SK-N-SH (cell line): ENCODE data around the gene CAPNS2. TPM values are rescaled to one million over a fixed set of nuclear protein-coding genes. Genes with fewer than 3 reads are reported as not detected.
A peak's percentile ranks its signal among the peaks of the same experiment; 100 is the strongest.

ENCODE experiments used
- CTCF ChIA-PET: fragments of 300-600, 350-600 bp; formaldehyde crosslinking; extraction: SDS; loops from one replicate; lab custom pipeline; 2021; lab: Yijun Ruan, JAX
- POLR2A ChIA-PET: fragments of 350-600 bp; sonication (Branson Sonifier 250); formaldehyde crosslinking; extraction: SDS; loops from one replicate; lab custom pipeline; 2020; ENCODE audit warnings: antibody characterized with exemption, inconsistent platforms; lab: Yijun Ruan, JAX
- DNase-seq: peaks from one replicate; pipeline ENCODE4 v3.0.0; 2012
- H2AFZ ChIP-seq: fragments of 200-600 bp; sonication (generic); 2 replicates; pipeline ENCODE4 v1.8.1; 2016; ENCODE audit warnings: antibody characterized with exemption, mild to moderate bottlenecking, low read depth
- H3F3A ChIP-seq: fragments of 200-600 bp; sonication (generic); replicated peaks from 2 replicates; pipeline ENCODE3; 2016; ENCODE audit warnings: antibody characterized with exemption, mild to moderate bottlenecking; ENCODE audit not compliant: insufficient read depth
- H3K27ac ChIP-seq, 2 experiments: fragments of 200-500 bp in 1 of 2; fragments of 200-600 bp in 1 of 2; sonication (Bioruptor generic) in 1 of 2; sonication (generic), shearing (Covaris generic) in 1 of 2; 2 replicates each; pipeline versions ENCODE4 v1.5.1 to v1.6.1; 2014 to 2016; ENCODE audit warnings: low read depth in 2 of 2, inconsistent platforms in 1 of 2, low read length in 1 of 2, mild to moderate bottlenecking in 1 of 2, mixed read lengths in 1 of 2
- H3K27me3 ChIP-seq: fragments of 200-600 bp; sonication (generic), shearing (Covaris generic); 2 replicates; pipeline ENCODE4 v1.6.1; 2016; ENCODE audit warnings: mixed run types; ENCODE audit not compliant: insufficient read depth
- H3K36me3 ChIP-seq, 2 experiments: fragments of 200-500 bp in 1 of 2; fragments of 200-600 bp in 1 of 2; sonication (Bioruptor generic) in 1 of 2; sonication (generic) in 1 of 2; replicated peaks in 1 of 2; 2 replicates each; pipeline versions ENCODE3 to v1.5.1; 2014 to 2016; ENCODE audit warnings: low read length in 1 of 2, mild to moderate bottlenecking in 1 of 2; ENCODE audit not compliant: insufficient read depth in 2 of 2, control insufficient read depth in 1 of 2
- H3K4me1 ChIP-seq, 2 experiments: fragments of 200-500 bp in 1 of 2; fragments of 200-600 bp in 1 of 2; sonication (Bioruptor generic) in 1 of 2; sonication (generic), shearing (Covaris generic) in 1 of 2; 2 replicates each; pipeline versions ENCODE4 v1.5.1 to v1.6.1; 2014 to 2016; ENCODE audit warnings: low read depth in 1 of 2, low read length in 1 of 2, mixed run types in 1 of 2; ENCODE audit not compliant: insufficient read depth in 2 of 2, control insufficient read depth in 1 of 2
- H3K4me2 ChIP-seq: fragments of 200-600 bp; sonication (generic), shearing (Covaris generic); 2 replicates; pipeline ENCODE4 v1.6.1; 2017; ENCODE audit warnings: mixed run types
- H3K4me3 ChIP-seq, 2 experiments: fragments of 200-500 bp in 1 of 2; fragments of 200-600 bp in 1 of 2; sonication (Bioruptor generic) in 1 of 2; sonication (generic), shearing (Covaris generic) in 1 of 2; 2 replicates each; pipeline versions ENCODE4 v1.5.1 to v1.8.1; 2014 to 2016; ENCODE audit warnings: low read depth in 2 of 2, inconsistent platforms in 1 of 2, low read length in 1 of 2, mild to moderate bottlenecking in 1 of 2, mixed read lengths in 1 of 2, moderate library complexity in 1 of 2
- H3K79me2 ChIP-seq: fragments of 200-600 bp; sonication (generic); 2 replicates; pipeline ENCODE4 v1.8.1; 2017; ENCODE audit warnings: mild to moderate bottlenecking; ENCODE audit not compliant: insufficient read depth
- H3K9ac ChIP-seq: fragments of 200-600 bp; sonication (generic); 2 replicates; pipeline ENCODE4 v1.6.1; 2017; ENCODE audit warnings: mixed run types
- H3K9me2 ChIP-seq: fragments of 200-600 bp; sonication (generic); 2 replicates; pipeline ENCODE4 v1.6.1; 2017; ENCODE audit warnings: mixed run types
- H3K9me3 ChIP-seq: fragments of 200-600 bp; sonication (generic); 2 replicates; pipeline ENCODE4 v1.6.1; 2017; ENCODE audit warnings: mixed run types, mild to moderate bottlenecking, moderate library complexity
- H4K20me1 ChIP-seq: fragments of 200-600 bp; sonication (generic); 2 replicates; pipeline ENCODE4 v1.6.1; 2017; ENCODE audit warnings: mild to moderate bottlenecking, mixed run types; ENCODE audit not compliant: insufficient read depth
- EP300 ChIP-seq, 2 experiments: IDR thresholded peaks; 2 replicates each; pipeline versions ENCODE4 v1.4.0 to v1.6.1; 2012; ENCODE audit warnings: borderline replicate concordance in 1 of 2, low read depth in 1 of 2, low read length in 1 of 2
- EZH2phosphoT487 ChIP-seq: fragments of 200-600 bp; sonication (generic); IDR thresholded peaks from 2 replicates; pipeline ENCODE4 v1.6.1; 2017; ENCODE audit warnings: low read depth, mixed run types, mild to moderate bottlenecking, antibody characterized with exemption, moderate library complexity, borderline replicate concordance
- FOXJ3 ChIP-seq: sonication (generic); formaldehyde crosslinking; IDR thresholded peaks from 2 replicates; pipeline ENCODE4 v1.5.1; 2020; ENCODE audit warnings: mild to moderate bottlenecking, missing genetic modification reagents
- FOXM1 ChIP-seq: IDR thresholded peaks from 2 replicates; pipeline ENCODE4 v1.4.0; 2012; ENCODE audit warnings: low read depth, mild to moderate bottlenecking
- GATA2 ChIP-seq: sonication (generic); formaldehyde crosslinking; IDR thresholded peaks from 2 replicates; pipeline ENCODE4 v1.5.0; 2020; ENCODE audit warnings: mild to moderate bottlenecking, missing genetic modification reagents
- IRF3 ChIP-seq: fragments of 150-350 bp; IDR thresholded peaks from 2 replicates; pipeline ENCODE4 v1.6.1; 2016; ENCODE audit warnings: mild to moderate bottlenecking, low read depth, low read length
- JUND ChIP-seq: IDR thresholded peaks from 2 replicates; pipeline ENCODE4 v1.4.0; 2012
- MEF2A ChIP-seq: IDR thresholded peaks from 2 replicates; pipeline ENCODE4 v1.4.0; 2012; ENCODE audit warnings: low read depth, borderline replicate concordance
- MXI1 ChIP-seq: IDR thresholded peaks from 2 replicates; pipeline ENCODE4 v1.6.1; 2012; ENCODE audit warnings: mild to moderate bottlenecking, low read depth, low read length, improper control_type of control experiment
- NFIC ChIP-seq: IDR thresholded peaks from 2 replicates; pipeline ENCODE4 v1.4.0; 2012; ENCODE audit warnings: borderline replicate concordance
- PBX3 ChIP-seq: IDR thresholded peaks from 2 replicates; pipeline ENCODE4; 2012
- RAD21 ChIP-seq: IDR thresholded peaks from 2 replicates; pipeline ENCODE4 v1.6.1; 2012; ENCODE audit warnings: mild to moderate bottlenecking, low read length
- RCOR1 ChIP-seq: fragments of 150-350 bp; IDR thresholded peaks from 2 replicates; pipeline ENCODE4 v1.6.1; 2017; ENCODE audit warnings: antibody characterized with exemption, low read length
- SIN3A ChIP-seq: IDR thresholded peaks from 2 replicates; pipeline ENCODE4 v1.6.1; 2012; ENCODE audit warnings: low read depth, mild to moderate bottlenecking, low read length, moderate library complexity, borderline replicate concordance
- SMC3 ChIP-seq: IDR thresholded peaks from 2 replicates; pipeline ENCODE4 v1.6.1; 2012; ENCODE audit warnings: low read depth, low read length, improper control_type of control experiment
- TAF1 ChIP-seq: IDR thresholded peaks from 2 replicates; pipeline ENCODE4 v1.6.1; 2012; ENCODE audit warnings: low read depth, mild to moderate bottlenecking, low read length, moderate library complexity, borderline replicate concordance
- TCF12 ChIP-seq: IDR thresholded peaks from 2 replicates; pipeline ENCODE4 v1.4.0; 2012
- TEAD4 ChIP-seq: IDR thresholded peaks from 2 replicates; pipeline ENCODE4 v1.4.0; 2012; ENCODE audit warnings: mild to moderate bottlenecking, borderline replicate concordance; ENCODE audit not compliant: insufficient read depth
- USF2 ChIP-seq: fragments of 150-350 bp; IDR thresholded peaks from 2 replicates; pipeline ENCODE4 v1.6.1; 2017; ENCODE audit warnings: antibody characterized with exemption, low read length, low read depth, borderline replicate concordance
- YY1 ChIP-seq: IDR thresholded peaks from 2 replicates; pipeline ENCODE4 v1.4.0; 2012; ENCODE audit warnings: low read depth, mild to moderate bottlenecking
- WGBS: methylation state at CpG from one replicate; pipeline ENCODE4 v1.1.6; 2017; ENCODE audit warnings: low lambda C conversion rate; 5-methylcytosine and 5-hydroxymethylcytosine counted together
- polyA plus RNA-seq, 3 experiments: library from polyadenylated mRNA; depleted of rRNA; stranded (reverse); fragments of >200 nt; gene quantifications; 2 replicates each; pipeline ENCODE4 v1.2.3, GENCODE V29; 2012
- TF ChIP-seq, protein P1 (sequence below): IDR thresholded peaks from 2 replicates; pipeline ENCODE4 v1.4.0; 2012; ENCODE audit warnings: low read depth
- TF ChIP-seq, protein P2 (sequence below): fragments of 200-600 bp; sonication (generic); IDR thresholded peaks from 2 replicates; pipeline ENCODE4 v1.6.1; 2017; ENCODE audit warnings: antibody characterized with exemption, mild to moderate bottlenecking, moderate library complexity

Gene CAPNS2
- polyA plus RNA-seq, 1 of the 3 experiments (the other 2 are of a cell fraction) = 0.13 TPM

GRCh38 chr16:55542459-55543082 is 23.9 kb upstream of the CAPNS2 start (continued):
- TF ChIP-seq SMC3 (no peak), USF2 (no peak), PBX3 (peak; percentile 94), FOXM1 (no peak), TAF1 (no peak), TCF12 (peak; percentile 57; the same call in 1 of the 2 replicates), EP300 (IDR thresholded peaks at IDR 0.05; ENCODE audit: borderline replicate concordance in 1 of 2, low read depth in 1 of 2, low read length in 1 of 2) (peak in 1 of 2 experiments; percentile 27; a peak in 1 of 4 replicates), NFIC (peak; percentile 36; the same call in 1 of the 2 replicates)

GRCh38 chr16:55543472-55543871 is 23.0 kb upstream of the CAPNS2 start:
- H2AFZ ChIP-seq = no peak overlapping the region
- peak; percentile 16 for DNase-seq
- H3K27me3 ChIP-seq = no peaks in the 10 kb centered on the region
- WGBS = 30% methylated on average over 2 of the region's 2 CpGs
- POLR2A ChIA-PET = no interaction called here
- H4K20me1 ChIP-seq = no peaks in the 10 kb centered on the region
- CTCF ChIA-PET = interaction anchor here (0.8 to 7.4 kb wide), 11 partner anchors 9 to 811 kb away, joined by 3 to 130 read pairs (median 4); no protein-coding TSS in a partner anchor
- peaks cover 71 to 72% of the 10 kb centered on the region in 2 experiments for H3K36me3 ChIP-seq
- H3K4me2 ChIP-seq = no peak overlapping the region
- no peaks in the 10 kb centered on the region for H3K79me2 ChIP-seq
- peaks cover 26% of the 10 kb centered on the region for H3F3A ChIP-seq
- H3K4me3 ChIP-seq = no peak overlapping the region
- H3K9me3 ChIP-seq = no peaks in the 10 kb centered on the region
- no peaks in the 10 kb centered on the region for H3K9me2 ChIP-seq
- peaks cover 9 to 15% of the 10 kb centered on the region in 2 experiments; a peak in 3 of 4 replicates for H3K4me1 ChIP-seq
- no peak overlapping the region for H3K9ac ChIP-seq
- H3K27ac ChIP-seq = peak overlapping the region; percentile 55 to 65; a peak in 2 of 4 replicates
- TF ChIP-seq SMC3 (peak; percentile 51), FOXJ3 (CRISPR knock-in tag) (no peak), TAF1 (no peak), JUND (no peak), RCOR1 (no peak), USF2 (no peak), EZH2phosphoT487 (no peak), RAD21 (peak; percentile 74), GATA2 (CRISPR knock-in tag) (no peak), MEF2A (no peak), YY1 (no peak), SIN3A (no peak), MXI1 (no peak), TEAD4 (no peak), PBX3 (no peak), IRF3 (no peak)
- TF ChIP-seq, protein P1, sequence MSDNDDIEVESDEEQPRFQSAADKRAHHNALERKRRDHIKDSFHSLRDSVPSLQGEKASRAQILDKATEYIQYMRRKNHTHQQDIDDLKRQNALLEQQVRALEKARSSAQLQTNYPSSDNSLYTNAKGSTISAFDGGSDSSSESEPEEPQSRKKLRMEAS = no peak
- TF ChIP-seq, protein P2, sequence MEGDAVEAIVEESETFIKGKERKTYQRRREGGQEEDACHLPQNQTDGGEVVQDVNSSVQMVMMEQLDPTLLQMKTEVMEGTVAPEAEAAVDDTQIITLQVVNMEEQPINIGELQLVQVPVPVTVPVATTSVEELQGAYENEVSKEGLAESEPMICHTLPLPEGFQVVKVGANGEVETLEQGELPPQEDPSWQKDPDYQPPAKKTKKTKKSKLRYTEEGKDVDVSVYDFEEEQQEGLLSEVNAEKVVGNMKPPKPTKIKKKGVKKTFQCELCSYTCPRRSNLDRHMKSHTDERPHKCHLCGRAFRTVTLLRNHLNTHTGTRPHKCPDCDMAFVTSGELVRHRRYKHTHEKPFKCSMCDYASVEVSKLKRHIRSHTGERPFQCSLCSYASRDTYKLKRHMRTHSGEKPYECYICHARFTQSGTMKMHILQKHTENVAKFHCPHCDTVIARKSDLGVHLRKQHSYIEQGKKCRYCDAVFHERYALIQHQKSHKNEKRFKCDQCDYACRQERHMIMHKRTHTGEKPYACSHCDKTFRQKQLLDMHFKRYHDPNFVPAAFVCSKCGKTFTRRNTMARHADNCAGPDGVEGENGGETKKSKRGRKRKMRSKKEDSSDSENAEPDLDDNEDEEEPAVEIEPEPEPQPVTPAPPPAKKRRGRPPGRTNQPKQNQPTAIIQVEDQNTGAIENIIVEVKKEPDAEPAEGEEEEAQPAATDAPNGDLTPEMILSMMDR = peak; percentile 65
